ENCODE measurements around the gene SPATA2L. TPM values are rescaled to one million over a fixed set of nuclear protein-coding genes. Genes with fewer than 3 reads are reported as not detected.
"Not testable (repeated sequence)": the region's sequence is repeated elsewhere in the genome, so short reads cannot be mapped to it uniquely, and the experiment has no call there.

The SPATA2L gene
- total RNA-seq, 2 donors from 2014 or later: 5.9 to 12.7 TPM

DNA sequence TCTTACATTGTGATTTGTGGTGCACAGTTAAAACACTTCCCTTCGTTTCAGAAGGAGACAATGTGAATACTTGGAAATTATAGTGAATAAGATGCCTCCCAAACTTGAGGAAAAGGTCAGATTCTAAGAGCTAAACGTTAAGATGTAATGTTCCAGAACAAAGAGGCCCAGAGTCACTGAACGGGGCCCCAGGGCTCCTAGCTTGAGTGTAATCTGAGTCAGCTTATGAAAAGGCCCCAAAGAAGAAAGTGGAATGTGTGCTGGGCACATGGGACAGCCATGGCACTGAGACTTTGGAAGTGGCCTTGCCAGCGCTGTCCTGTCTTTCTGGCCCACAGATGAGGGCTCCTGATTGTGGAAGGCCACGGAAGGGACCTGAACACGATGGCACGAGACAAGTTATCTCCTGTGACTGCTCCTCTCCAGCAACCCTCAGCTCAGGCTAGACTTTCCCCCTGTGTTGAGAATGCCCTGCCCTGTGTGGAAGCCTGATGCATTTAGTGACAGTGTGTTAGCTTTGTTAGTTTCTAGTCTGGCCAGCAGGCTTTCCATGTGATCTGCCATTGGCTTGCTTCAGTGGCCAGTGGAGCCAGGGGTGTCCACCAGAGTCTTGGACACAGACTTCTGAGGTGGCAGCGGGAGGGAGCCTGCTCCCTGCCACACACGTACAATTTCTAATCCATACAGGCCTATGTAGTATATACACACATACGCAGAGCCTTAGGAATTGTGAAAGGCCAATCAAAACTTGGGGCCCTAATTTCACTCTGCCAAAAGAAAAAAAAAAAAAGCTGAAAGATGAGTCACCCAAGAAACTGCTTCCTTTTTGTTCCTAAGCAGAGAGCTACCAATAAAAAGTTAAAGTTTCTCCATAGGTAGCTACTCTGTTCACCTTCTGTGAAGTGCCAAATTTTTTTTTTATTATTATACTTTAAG, 30.7 kb downstream of the SPATA2L start:
- no peaks in the 10 kb centered on the region for H3K9me3 ChIP-seq
- H3K4me1 ChIP-seq: no peaks in the 10 kb centered on the region
- H3K4me3 ChIP-seq: no peak overlapping the region
- no peaks in the 10 kb centered on the region for H3K27me3 ChIP-seq
- TF ChIP-seq, protein P1, sequence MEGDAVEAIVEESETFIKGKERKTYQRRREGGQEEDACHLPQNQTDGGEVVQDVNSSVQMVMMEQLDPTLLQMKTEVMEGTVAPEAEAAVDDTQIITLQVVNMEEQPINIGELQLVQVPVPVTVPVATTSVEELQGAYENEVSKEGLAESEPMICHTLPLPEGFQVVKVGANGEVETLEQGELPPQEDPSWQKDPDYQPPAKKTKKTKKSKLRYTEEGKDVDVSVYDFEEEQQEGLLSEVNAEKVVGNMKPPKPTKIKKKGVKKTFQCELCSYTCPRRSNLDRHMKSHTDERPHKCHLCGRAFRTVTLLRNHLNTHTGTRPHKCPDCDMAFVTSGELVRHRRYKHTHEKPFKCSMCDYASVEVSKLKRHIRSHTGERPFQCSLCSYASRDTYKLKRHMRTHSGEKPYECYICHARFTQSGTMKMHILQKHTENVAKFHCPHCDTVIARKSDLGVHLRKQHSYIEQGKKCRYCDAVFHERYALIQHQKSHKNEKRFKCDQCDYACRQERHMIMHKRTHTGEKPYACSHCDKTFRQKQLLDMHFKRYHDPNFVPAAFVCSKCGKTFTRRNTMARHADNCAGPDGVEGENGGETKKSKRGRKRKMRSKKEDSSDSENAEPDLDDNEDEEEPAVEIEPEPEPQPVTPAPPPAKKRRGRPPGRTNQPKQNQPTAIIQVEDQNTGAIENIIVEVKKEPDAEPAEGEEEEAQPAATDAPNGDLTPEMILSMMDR (IDR thresholded peaks at IDR 0.05): no peak
- H3K27ac ChIP-seq: no peak overlapping the region
- H3K36me3 ChIP-seq: no peaks in the 10 kb centered on the region
- no peak for DNase-seq (ENCODE audit: low spot score)

DNA sequence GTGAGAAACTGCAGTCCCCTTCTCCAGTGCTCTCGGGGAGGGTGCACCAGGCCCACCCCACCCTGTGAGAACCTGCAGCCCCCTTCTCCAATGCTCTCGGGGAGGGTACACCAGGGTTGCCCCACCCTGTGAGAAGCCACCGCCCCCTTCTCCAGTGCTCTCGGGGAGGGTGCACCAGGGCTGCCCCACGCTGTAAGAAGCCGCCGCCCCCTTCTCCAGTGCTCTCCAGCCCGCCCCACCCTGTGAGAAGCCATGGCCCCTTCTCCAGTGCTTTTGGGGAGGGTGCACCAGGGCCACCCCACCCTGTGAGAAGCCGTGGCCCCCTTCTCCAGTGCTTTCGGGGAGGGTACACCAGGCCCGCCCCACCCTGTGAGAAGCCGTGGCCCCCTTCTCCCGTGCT, 31.8 kb downstream of the SPATA2L start:
- Histone ChIP-seq H3K27ac (no peak overlapping the region), H3K27me3 (no peaks in the 10 kb centered on the region), H3K4me1 (no peaks in the 10 kb centered on the region), H3K36me3 (no peaks in the 10 kb centered on the region), H3K4me3 (no peak overlapping the region), H3K9me3 (no peaks in the 10 kb centered on the region)
- TF ChIP-seq, protein P1 (IDR thresholded peaks at IDR 0.05): no peak
- no peak for DNase-seq (ENCODE audit: low spot score)

DNA sequence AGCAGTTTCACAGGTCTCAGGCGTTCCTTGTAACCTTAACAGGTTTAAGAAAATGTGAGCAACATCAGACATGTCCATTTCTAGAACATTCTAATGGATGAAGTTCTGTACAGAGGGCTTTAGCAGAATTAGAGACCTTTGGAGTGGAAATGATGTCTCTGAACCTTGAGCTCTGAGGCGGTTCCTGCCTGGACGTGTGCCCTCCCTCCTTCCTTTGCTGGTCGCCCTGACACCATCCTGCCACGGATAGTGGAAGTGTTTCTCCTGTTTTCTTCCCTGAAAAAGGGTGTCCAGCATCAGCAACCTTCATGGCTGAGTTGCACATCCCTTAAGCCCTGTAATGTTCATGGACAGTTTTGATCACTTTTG, 32.7 kb downstream of the SPATA2L start:
- no peak overlapping the region for H3K4me3 ChIP-seq
- no peak for DNase-seq (ENCODE audit: low spot score)
- no peaks in the 10 kb centered on the region for H3K4me1 ChIP-seq
- no peak overlapping the region for H3K27ac ChIP-seq
- no peaks in the 10 kb centered on the region for H3K27me3 ChIP-seq
- H3K9me3 ChIP-seq: no peaks in the 10 kb centered on the region
- TF ChIP-seq, protein P1 (IDR thresholded peaks at IDR 0.05): no peak
- no peaks in the 10 kb centered on the region for H3K36me3 ChIP-seq

DNA sequence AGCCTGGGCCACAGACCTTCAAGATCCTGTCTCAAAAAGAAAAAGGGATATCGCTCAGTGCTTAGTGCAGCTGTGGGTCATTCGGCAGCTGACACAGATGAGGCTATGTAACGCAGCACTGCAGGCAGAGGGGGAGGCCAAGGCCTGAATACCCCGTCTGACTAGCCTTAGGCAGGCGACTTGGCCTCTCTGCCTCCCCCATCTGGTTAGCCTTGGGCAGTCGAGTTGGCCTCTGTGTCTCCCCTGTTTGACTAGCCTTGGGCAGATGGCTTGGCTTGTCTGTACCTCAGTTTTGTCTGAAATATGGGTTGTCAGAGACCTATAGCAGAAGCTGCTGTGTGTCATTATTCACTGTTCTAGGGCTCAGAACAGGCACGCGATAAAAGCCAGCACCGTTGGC, 33.9 kb downstream of the SPATA2L start:
- no peak for DNase-seq (ENCODE audit: low spot score)
- no peaks in the 10 kb centered on the region for H3K9me3 ChIP-seq
- H3K36me3 ChIP-seq: no peaks in the 10 kb centered on the region
- H3K27me3 ChIP-seq: no peaks in the 10 kb centered on the region
- TF ChIP-seq, protein P1 (IDR thresholded peaks at IDR 0.05): no peak
- no peak overlapping the region for H3K27ac ChIP-seq
- H3K4me1 ChIP-seq: no peaks in the 10 kb centered on the region
- no peak overlapping the region for H3K4me3 ChIP-seq

DNA sequence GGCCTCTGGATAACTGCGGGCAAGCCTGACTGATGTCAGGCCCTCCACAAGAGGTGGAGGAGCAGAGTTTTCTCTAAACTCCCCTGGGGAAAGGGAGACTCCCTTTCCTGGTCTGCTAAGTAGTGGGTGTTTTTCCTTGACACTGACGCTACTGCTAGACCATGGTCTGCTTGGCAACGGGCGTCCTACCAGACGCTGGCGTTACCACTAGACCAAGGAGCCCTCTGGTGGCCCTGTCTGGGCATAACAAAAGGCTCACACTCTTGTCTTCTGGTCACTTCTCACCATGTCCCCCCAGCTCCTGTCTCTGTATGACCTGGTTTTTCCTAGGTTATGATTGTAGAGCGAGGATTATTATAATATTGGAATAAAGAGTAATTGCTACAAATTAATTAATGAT, 34.5 kb downstream of the SPATA2L start:
- not testable (repeated sequence) for H3K27me3 ChIP-seq; H3K4me1 ChIP-seq; H3K36me3 ChIP-seq; H3K4me3 ChIP-seq; DNase-seq (ENCODE audit: low spot score); H3K9me3 ChIP-seq; H3K27ac ChIP-seq
- TF ChIP-seq, protein P1 (IDR thresholded peaks at IDR 0.05): peak in 1 of 2 donors; percentile 42

DNA sequence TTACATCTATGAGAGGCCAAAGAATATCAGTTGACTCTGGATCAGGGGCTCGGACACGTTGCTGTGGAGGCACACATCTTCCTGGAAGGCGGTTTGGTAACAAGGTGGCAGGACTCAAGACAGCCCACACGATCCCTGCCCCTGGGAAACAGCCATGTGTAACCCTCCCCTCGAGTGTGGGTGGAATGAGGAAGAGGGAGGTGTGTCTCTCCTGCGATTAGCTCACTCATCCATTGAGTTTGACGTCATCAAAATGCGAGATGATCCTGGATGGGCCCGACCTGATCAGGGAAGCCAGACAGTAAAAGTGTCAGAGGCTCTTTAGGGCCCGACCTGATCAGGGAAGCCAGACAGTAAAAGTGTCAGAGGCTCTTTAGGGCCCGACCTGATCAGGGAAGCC, 37.3 kb downstream of the SPATA2L start:
- DNase-seq (ENCODE audit: low spot score): not testable (repeated sequence)

More for the DNA sequence above, 37.3 kb downstream of the SPATA2L start:
- H3K4me1 ChIP-seq, H3K27me3 ChIP-seq, H3K36me3 ChIP-seq, H3K4me3 ChIP-seq, H3K9me3 ChIP-seq, H3K27ac ChIP-seq: not testable (repeated sequence)

All from right atrium auricular region (tissue), 2 donors.